IPS-11a (cell line): ENCODE data around the gene C12orf56.
"Not testable (repeated sequence)": the region's sequence is repeated elsewhere in the genome, so short reads cannot be mapped to it uniquely, and the experiment has no call there.

Experiments used
- H3K4me3 ChIP-seq: one replicate; pipeline ENCODE4 v1.5.1; 2013; ENCODE audit warnings: low read depth, low read length, control low read depth

Gene C12orf56

GRCh38 chr12:64318605-64319004 is 72.0 kb downstream of the C12orf56 start:
- no peak overlapping the region for H3K4me3 ChIP-seq

GRCh38 chr12:64311877-64312276 is 78.7 kb downstream of the C12orf56 start:
- H3K4me3 ChIP-seq = no peak overlapping the region

GRCh38 chr12:64304571-64304970 is 86.0 kb downstream of the C12orf56 start:
- H3K4me3 ChIP-seq = no peak overlapping the region

GRCh38 chr12:64299628-64300027 is 90.9 kb downstream of the C12orf56 start:
- H3K4me3 ChIP-seq = no peak overlapping the region

- H3K4me3 ChIP-seq = no peak overlapping the region
Observed at GRCh38 chr12:64296301-64296700, 94.3 kb downstream of the C12orf56 start.

- no peak overlapping the region for H3K4me3 ChIP-seq
Observed at GRCh38 chr12:64293654-64294364, 96.7 kb downstream of the C12orf56 start.

GRCh38 chr12:64293174-64293573 is 97.4 kb downstream of the C12orf56 start:
- H3K4me3 ChIP-seq = not testable (repeated sequence)

- no peak overlapping the region for H3K4me3 ChIP-seq
Observed at GRCh38 chr12:64286521-64286920, 104.0 kb downstream of the C12orf56 start.

GRCh38 chr12:64284256-64284655 is 106.3 kb downstream of the C12orf56 start:
- H3K4me3 ChIP-seq = no peak overlapping the region

GRCh38 chr12:64278421-64278820 is 112.1 kb downstream of the C12orf56 start:
- no peak overlapping the region for H3K4me3 ChIP-seq

GRCh38 chr12:64273527-64274403 is 116.8 kb downstream of the C12orf56 start:
- H3K4me3 ChIP-seq = no peak overlapping the region

- H3K4me3 ChIP-seq = no peak overlapping the region
Observed at GRCh38 chr12:64270411-64270810, 120.1 kb downstream of the C12orf56 start.

GRCh38 chr12:64269161-64269560 is 121.4 kb downstream of the C12orf56 start:
- no peak overlapping the region for H3K4me3 ChIP-seq

- H3K4me3 ChIP-seq = no peak overlapping the region
Observed at GRCh38 chr12:64268409-64268808, 122.1 kb downstream of the C12orf56 start.

- no peak overlapping the region for H3K4me3 ChIP-seq
Observed at GRCh38 chr12:64265839-64266238, 124.7 kb downstream of the C12orf56 start.

- no peak overlapping the region for H3K4me3 ChIP-seq
Observed at GRCh38 chr12:64261813-64262212, 128.7 kb downstream of the C12orf56 start.

GRCh38 chr12:64258576-64258975 is 132.0 kb downstream of the C12orf56 start:
- H3K4me3 ChIP-seq = no peak overlapping the region

- no peak overlapping the region for H3K4me3 ChIP-seq
Observed at GRCh38 chr12:64256166-64256800, 134.3 kb downstream of the C12orf56 start.

- no peak overlapping the region for H3K4me3 ChIP-seq
Observed at GRCh38 chr12:64255249-64255648, 135.3 kb downstream of the C12orf56 start.

GRCh38 chr12:64253356-64253755 is 137.2 kb downstream of the C12orf56 start:
- no peak overlapping the region for H3K4me3 ChIP-seq

GRCh38 chr12:64252681-64253080 is 137.9 kb downstream of the C12orf56 start:
- H3K4me3 ChIP-seq = no peak overlapping the region

GRCh38 chr12:64243809-64244208 is 146.7 kb downstream of the C12orf56 start:
- no peak overlapping the region for H3K4me3 ChIP-seq
